ENCODE measurements around the gene KCNQ1. TPM values are rescaled to one million over a fixed set of nuclear protein-coding genes. Genes with fewer than 3 reads are reported as not detected.

Gene KCNQ1
- polyA plus RNA-seq, 4 donors, result 2.3 to 13.0 (median 10.0) TPM

GRCh38 chr11:2586793-2587131 is 142.0 kb downstream of the KCNQ1 start:
- DNase-seq (ENCODE audit: low read depth in 4 of 4, low spot score in 3 of 4), result no peak

GRCh38 chr11:2587132-2587930 is 142.5 kb downstream of the KCNQ1 start:
- DNase-seq (ENCODE audit: low read depth in 4 of 4, low spot score in 3 of 4), result no peak

- DNase-seq (ENCODE audit: low read depth in 4 of 4, low spot score in 3 of 4), result no peak
Measured at GRCh38 chr11:2587976-2588748, 143.4 kb downstream of the KCNQ1 start.

GRCh38 chr11:2588809-2589537 is 144.2 kb downstream of the KCNQ1 start:
- no peak for DNase-seq (ENCODE audit: low read depth in 4 of 4, low spot score in 3 of 4)

GRCh38 chr11:2589538-2589934 is 144.7 kb downstream of the KCNQ1 start:
- no peak for DNase-seq (ENCODE audit: low read depth in 4 of 4, low spot score in 3 of 4)

- DNase-seq (ENCODE audit: low read depth in 4 of 4, low spot score in 3 of 4), result no peak
Measured at GRCh38 chr11:2590131-2590964, 145.5 kb downstream of the KCNQ1 start.

- DNase-seq (ENCODE audit: low read depth in 4 of 4, low spot score in 3 of 4), result no peak
Measured at GRCh38 chr11:2590965-2591754, 146.4 kb downstream of the KCNQ1 start.

- no peak for DNase-seq (ENCODE audit: low read depth in 4 of 4, low spot score in 3 of 4)
Measured at GRCh38 chr11:2591805-2592204, 147.0 kb downstream of the KCNQ1 start.

- no peak for DNase-seq (ENCODE audit: low read depth in 4 of 4, low spot score in 3 of 4)
Measured at GRCh38 chr11:2592559-2593392, 148.0 kb downstream of the KCNQ1 start.

- no peak for DNase-seq (ENCODE audit: low read depth in 4 of 4, low spot score in 3 of 4)
Measured at GRCh38 chr11:2593393-2593950, 148.7 kb downstream of the KCNQ1 start.

- DNase-seq (ENCODE audit: low read depth in 4 of 4, low spot score in 3 of 4), result no peak
Measured at GRCh38 chr11:2594267-2594666, 149.5 kb downstream of the KCNQ1 start.

GRCh38 chr11:2595204-2595603 is 150.4 kb downstream of the KCNQ1 start:
- no peak for DNase-seq (ENCODE audit: low read depth in 4 of 4, low spot score in 3 of 4)

- DNase-seq (ENCODE audit: low read depth in 4 of 4, low spot score in 3 of 4), result no peak
Measured at GRCh38 chr11:2599561-2600189, 154.9 kb downstream of the KCNQ1 start.

- no peak for DNase-seq (ENCODE audit: low read depth in 4 of 4, low spot score in 3 of 4)
Measured at GRCh38 chr11:2609345-2609744, 164.5 kb downstream of the KCNQ1 start.

GRCh38 chr11:2612884-2613571 is 168.2 kb downstream of the KCNQ1 start:
- DNase-seq (ENCODE audit: low read depth in 4 of 4, low spot score in 3 of 4), result no peak

- no peak for DNase-seq (ENCODE audit: low read depth in 4 of 4, low spot score in 3 of 4)
Measured at GRCh38 chr11:2621894-2622293, 177.1 kb downstream of the KCNQ1 start.

- DNase-seq (ENCODE audit: low read depth in 4 of 4, low spot score in 3 of 4), result no peak
Measured at GRCh38 chr11:2625183-2625582, 180.4 kb downstream of the KCNQ1 start.
